Uterus (tissue), 4 donors: ENCODE data around the gene CFAP161. TPM values are rescaled to one million over a fixed set of nuclear protein-coding genes. Genes with fewer than 3 reads are reported as not detected.

ENCODE experiments used
- DNase-seq, 2 donors: peaks; one replicate each; pipeline ENCODE4 v3.0.0-alpha.2; 2019 to 2020
- H3K27ac ChIP-seq, 2 donors: fragments of 200-600 bp; sonication (generic); 1 replicate in 1 of 2; 2 replicates in 1 of 2; pipeline ENCODE4 v1.5.1; 2016 to 2018
- H3K27me3 ChIP-seq, 2 donors: fragments of 200-600 bp; sonication (generic); one replicate each; pipeline ENCODE4 v1.5.1; 2018 to 2019; ENCODE audit warnings: control low read depth in 1 of 2
- H3K36me3 ChIP-seq, 2 donors: fragments of 200-600 bp; sonication (generic); one replicate each; pipeline ENCODE4 v1.5.1; 2019; ENCODE audit warnings: control low read depth in 1 of 2
- H3K4me1 ChIP-seq, 2 donors: fragments of 200-600 bp; sonication (generic); one replicate each; pipeline ENCODE4 v1.5.1; 2018 to 2019; ENCODE audit warnings: control low read depth in 1 of 2
- H3K4me3 ChIP-seq, 2 donors: fragments of 200-600 bp; sonication (generic); 1 replicate in 1 of 2; 2 replicates in 1 of 2; pipeline ENCODE4 v1.5.1; 2018 to 2019; ENCODE audit warnings: mild to moderate bottlenecking in 1 of 2
- H3K9me3 ChIP-seq, 2 donors: fragments of 200-600 bp; sonication (generic); one replicate each; pipeline ENCODE4 v1.5.1; 2019; ENCODE audit warnings: control low read depth in 1 of 2
- POLR2A ChIP-seq, 2 donors: fragments of 450-650 bp; IDR thresholded peaks; one replicate each; pipeline ENCODE4 v1.6.1; 2016; ENCODE audit warnings: antibody characterized with exemption in 2 of 2, mild to moderate bottlenecking in 1 of 2, moderate library complexity in 1 of 2
- intact Hi-C: fragments of 100-400 bp; cut with DNase I; formaldehyde crosslinking; loops from one replicate; pipeline ENCODE4 v1.15.1; 2023; ENCODE audit warnings: low total_unique reads
- total RNA-seq, 4 donors: library from RNA; depleted of rRNA in 3 of 4; stranded (reverse); fragments of >200 nt in 3 of 4; gene quantifications; one replicate each; pipeline versions ENCODE4 v1.1.0 to v1.2.4, GENCODE V29; 2014 to 2023
- TF ChIP-seq, protein P1 (sequence below), 4 experiments: fragments of 200-600 bp in 2 of 4; fragments of 450-650 bp in 2 of 4; sonication (generic) in 2 of 4; IDR thresholded peaks; one replicate each; pipeline ENCODE4 v1.5.1; 2016 to 2019; ENCODE audit warnings: antibody characterized with exemption in 4 of 4, mild to moderate bottlenecking in 2 of 4, moderate library complexity in 1 of 4
- donor health status: DM: yes; HTN: yes; CAD: no.

CFAP161 gene
- total RNA-seq, 4 donors from 2014 or later: 2.8 to 3.3 TPM; not detected in 2

DNA sequence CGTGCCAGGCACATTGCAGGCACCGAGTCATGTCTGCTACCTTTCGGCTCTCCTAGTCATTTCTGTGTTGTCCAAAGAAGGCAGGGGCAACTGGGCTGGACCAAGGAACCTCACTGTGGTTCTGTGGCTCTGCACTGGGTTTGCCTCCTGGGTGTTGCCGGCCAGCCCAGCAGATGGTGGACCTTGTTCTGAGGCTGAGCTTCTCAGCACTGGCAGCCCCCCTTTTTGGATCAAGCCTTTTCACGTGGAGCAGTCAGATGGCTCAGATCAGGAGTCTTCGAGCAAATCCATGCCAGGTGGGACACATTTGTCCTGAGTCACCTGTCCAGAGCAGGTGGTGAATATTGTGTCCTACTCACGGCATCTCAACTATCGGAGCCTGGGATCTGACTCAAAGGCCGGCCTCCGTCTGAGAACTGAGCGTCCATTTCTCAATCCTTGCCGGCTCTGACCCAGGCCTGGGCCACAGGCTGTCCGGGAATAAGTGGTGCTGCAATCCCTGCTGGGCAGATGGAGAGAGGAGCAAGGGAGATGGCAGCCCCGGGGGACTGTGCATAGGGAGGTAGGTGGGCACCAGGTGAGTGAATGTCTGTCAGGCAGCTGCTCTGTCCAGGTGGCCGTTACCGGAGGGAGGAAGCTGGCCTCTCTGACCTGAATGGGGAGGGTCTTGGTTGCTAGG lies 62.6 kb downstream of the CFAP161 start, which contains the start of gene IL16:
Gene IL16, plus strand, starts transcription at position 304 of the 679 bp plus-strand sequence. CDS start 28,521 bp downstream, outside the sequence.
- no peaks in the 10 kb centered on the region for H3K27me3 ChIP-seq
- no peaks in the 10 kb centered on the region for H3K4me1 ChIP-seq
- H3K36me3 ChIP-seq: no peaks in the 10 kb centered on the region
- TF ChIP-seq, protein P1, sequence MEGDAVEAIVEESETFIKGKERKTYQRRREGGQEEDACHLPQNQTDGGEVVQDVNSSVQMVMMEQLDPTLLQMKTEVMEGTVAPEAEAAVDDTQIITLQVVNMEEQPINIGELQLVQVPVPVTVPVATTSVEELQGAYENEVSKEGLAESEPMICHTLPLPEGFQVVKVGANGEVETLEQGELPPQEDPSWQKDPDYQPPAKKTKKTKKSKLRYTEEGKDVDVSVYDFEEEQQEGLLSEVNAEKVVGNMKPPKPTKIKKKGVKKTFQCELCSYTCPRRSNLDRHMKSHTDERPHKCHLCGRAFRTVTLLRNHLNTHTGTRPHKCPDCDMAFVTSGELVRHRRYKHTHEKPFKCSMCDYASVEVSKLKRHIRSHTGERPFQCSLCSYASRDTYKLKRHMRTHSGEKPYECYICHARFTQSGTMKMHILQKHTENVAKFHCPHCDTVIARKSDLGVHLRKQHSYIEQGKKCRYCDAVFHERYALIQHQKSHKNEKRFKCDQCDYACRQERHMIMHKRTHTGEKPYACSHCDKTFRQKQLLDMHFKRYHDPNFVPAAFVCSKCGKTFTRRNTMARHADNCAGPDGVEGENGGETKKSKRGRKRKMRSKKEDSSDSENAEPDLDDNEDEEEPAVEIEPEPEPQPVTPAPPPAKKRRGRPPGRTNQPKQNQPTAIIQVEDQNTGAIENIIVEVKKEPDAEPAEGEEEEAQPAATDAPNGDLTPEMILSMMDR (IDR thresholded peaks at IDR 0.05): no peak
- TF ChIP-seq POLR2A (IDR thresholded peaks at IDR 0.05): no peak
- no peak for DNase-seq
- no peak within 1 kb of the TSS for H3K27ac ChIP-seq
- no peaks in the 10 kb centered on the region for H3K9me3 ChIP-seq
- no peak within 1 kb of the TSS for H3K4me3 ChIP-seq
- intact Hi-C loops: no loop called here

DNA sequence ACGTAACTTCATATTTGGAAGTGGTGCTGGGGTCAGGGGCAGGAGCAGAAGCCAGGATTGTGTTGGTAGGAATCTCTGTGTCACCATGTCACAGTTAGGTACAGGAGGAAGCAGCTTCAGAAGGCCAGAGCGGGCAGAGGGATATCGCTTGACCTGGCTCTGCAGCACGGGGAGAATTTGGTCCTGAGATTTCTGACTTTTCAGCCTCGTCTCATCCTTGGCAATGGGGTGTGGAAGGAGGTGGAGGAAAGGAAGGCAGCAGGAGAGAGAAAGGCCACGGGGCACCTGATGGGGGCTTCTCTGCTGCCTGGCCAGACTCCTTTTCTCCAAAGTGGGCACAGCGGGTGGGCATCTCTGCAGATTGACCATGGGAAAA lies 63.2 kb downstream of the CFAP161 start:
- Histone ChIP-seq H3K27ac (no peak overlapping the region), H3K4me3 (no peak overlapping the region), H3K9me3 (no peaks in the 10 kb centered on the region), H3K4me1 (no peaks in the 10 kb centered on the region), H3K27me3 (no peaks in the 10 kb centered on the region), H3K36me3 (no peaks in the 10 kb centered on the region)
- no peak for DNase-seq
- TF ChIP-seq POLR2A (IDR thresholded peaks at IDR 0.05): no peak
- TF ChIP-seq, protein P1 (IDR thresholded peaks at IDR 0.05): no peak
- intact Hi-C loops: no loop called here

DNA sequence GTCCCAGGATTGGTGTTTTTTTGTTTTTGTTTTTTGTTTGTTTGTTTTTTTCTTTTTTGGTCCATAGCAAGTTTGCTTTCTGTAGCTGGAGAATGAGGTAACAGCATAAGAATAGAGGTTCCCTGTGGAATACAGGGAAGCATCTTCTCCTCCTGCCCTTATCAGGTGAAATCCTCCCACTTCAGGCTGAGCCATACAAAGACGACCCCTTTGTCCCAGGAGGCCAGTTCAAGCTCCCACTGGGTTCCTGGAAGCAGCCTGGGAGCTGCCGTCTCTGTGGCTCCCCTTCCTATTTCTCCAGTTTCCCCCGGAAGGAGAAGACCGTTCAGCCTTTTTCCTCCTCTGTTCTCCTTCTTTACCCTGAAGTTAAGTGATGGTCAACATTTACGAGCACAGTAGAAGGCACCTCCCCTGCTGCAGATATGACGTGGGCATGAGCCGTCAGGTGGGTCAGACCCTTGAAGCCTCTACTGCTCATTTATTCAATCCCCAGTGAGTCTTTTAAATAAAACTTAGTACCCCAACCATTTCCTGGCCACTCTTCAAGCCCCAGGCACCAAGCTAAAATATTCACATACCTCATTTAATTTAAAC lies 63.7 kb downstream of the CFAP161 start:
- Histone ChIP-seq H3K4me3 (no peak overlapping the region), H3K27me3 (no peaks in the 10 kb centered on the region), H3K9me3 (no peaks in the 10 kb centered on the region), H3K4me1 (no peaks in the 10 kb centered on the region), H3K27ac (no peak overlapping the region), H3K36me3 (no peaks in the 10 kb centered on the region)
- no peak for DNase-seq
- TF ChIP-seq, protein P1 (IDR thresholded peaks at IDR 0.05): no peak
- no peak for TF ChIP-seq POLR2A (IDR thresholded peaks at IDR 0.05)
- intact Hi-C loops: no loop called here

Other genes starting within 250 kb of the CFAP161 start
- gene MESD, start 144.5 kb upstream of the CFAP161 start, total RNA-seq: 10 to 100 TPM; 23.6 to 48.7 (median 27.7) TPM
- gene TLNRD1, start 133.3 kb upstream of the CFAP161 start, total RNA-seq: 10 to 100 TPM; 10.1 to 22.4 (median 17.8) TPM
- gene IL16, start 62.6 kb downstream of the CFAP161 start, total RNA-seq: 10 to 100 TPM; 16.6 to 69.2 (median 23.1) TPM
- gene STARD5, start 189.9 kb downstream of the CFAP161 start, total RNA-seq: 10 to 100 TPM in 3 of 4 donors, 1 to 10 TPM in 1; 8.5 to 20.6 (median 19.7) TPM
- gene TMC3, start 239.9 kb downstream of the CFAP161 start, total RNA-seq: under 1 TPM in 1 of 4 donors, not detected in 3; 0.14 TPM